Measurements from ENCODE around the gene RAB11B.
"Not testable (repeated sequence)": the region's sequence is repeated elsewhere in the genome, so short reads cannot be mapped to it uniquely, and the experiment has no call there.

Gene RAB11B

DNA sequence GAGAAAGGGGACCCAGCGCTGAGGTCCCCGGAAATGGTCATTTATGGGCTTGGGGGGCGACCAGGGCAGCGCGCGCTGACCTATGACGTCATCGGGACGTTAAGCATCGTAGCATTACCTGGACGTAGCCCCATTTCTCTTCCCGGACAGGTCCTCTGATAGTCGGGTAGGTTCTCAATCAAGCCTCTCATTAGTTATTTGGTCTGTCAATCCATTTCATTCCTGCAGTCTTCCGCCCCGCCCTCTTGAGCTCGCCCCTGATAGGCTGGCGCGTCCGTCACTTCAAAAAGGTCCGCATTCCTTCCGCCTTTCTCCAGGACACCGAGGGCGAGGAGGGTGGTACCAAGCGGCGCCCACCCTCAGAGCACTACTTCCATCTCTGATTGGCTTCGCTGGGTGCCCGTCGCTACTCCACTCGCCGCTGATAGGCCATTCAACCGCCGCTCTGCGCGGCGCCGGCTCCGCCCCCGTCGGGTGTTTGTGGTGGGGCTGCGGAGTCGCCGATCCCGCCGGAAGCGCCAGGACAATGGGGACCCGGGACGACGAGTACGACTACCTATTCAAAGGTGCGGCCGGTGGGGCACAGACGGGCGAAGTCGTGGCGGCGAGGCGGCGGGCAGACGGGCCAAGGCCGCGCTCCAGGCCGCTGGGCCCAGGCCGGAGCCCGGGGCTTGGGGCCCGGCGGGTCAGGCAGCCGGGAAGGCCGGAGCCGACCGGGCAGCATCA, at the start of gene RAB11B:
Gene RAB11B, plus strand, starts transcription at position 470 of the 726 bp plus-strand sequence. Its CDS starts 57 bp downstream, at position 527.
- peak; percentile 99 for DNase-seq (ENCODE audit: low spot score)

GRCh38 chr19:8341504-8341903, 48.7 kb upstream of the RAB11B start:
- DNase-seq (ENCODE audit: low spot score), result not testable (repeated sequence)

- no peak for DNase-seq (ENCODE audit: low spot score)
Measured at GRCh38 chr19:8342316-8342683, 47.9 kb upstream of the RAB11B start.

- peak; percentile 95 for DNase-seq (ENCODE audit: low spot score)
Measured at GRCh38 chr19:8342684-8343482, 47.3 kb upstream of the RAB11B start, which contains the start of gene KANK3. KANK3 (minus strand) TSS chr19:8343262; CDS start chr19:8337828, 5,434 bp downstream.

- no peak for DNase-seq (ENCODE audit: low spot score)
Measured at GRCh38 chr19:8343483-8343844, 46.7 kb upstream of the RAB11B start.

- DNase-seq (ENCODE audit: low spot score), result not testable (repeated sequence)
Measured at GRCh38 chr19:8349629-8350372, 40.4 kb upstream of the RAB11B start.

GRCh38 chr19:8352134-8352827, 37.9 kb upstream of the RAB11B start:
- DNase-seq (ENCODE audit: low spot score), result no peak

DNA sequence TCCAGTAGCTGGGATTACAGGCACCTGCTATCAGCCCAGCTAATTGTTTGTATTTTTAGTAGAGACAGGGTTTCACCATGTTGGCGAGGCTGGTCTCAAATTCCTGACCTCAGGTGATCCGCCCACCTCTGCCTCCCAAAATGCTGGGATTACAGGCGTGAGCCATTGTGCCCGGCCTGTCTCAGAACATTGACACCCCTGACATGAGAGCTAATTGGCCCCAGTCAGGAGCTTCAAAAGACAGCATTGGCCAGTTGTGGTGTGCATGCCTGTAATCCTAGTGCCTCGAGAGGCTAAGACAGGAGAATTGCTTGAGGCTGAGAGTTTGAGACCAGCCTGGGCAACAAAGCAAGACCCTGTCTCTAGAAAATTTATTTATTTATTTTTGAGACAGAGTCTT, 37.3 kb upstream of the RAB11B start:
- not testable (repeated sequence) for DNase-seq (ENCODE audit: low spot score)

DNA sequence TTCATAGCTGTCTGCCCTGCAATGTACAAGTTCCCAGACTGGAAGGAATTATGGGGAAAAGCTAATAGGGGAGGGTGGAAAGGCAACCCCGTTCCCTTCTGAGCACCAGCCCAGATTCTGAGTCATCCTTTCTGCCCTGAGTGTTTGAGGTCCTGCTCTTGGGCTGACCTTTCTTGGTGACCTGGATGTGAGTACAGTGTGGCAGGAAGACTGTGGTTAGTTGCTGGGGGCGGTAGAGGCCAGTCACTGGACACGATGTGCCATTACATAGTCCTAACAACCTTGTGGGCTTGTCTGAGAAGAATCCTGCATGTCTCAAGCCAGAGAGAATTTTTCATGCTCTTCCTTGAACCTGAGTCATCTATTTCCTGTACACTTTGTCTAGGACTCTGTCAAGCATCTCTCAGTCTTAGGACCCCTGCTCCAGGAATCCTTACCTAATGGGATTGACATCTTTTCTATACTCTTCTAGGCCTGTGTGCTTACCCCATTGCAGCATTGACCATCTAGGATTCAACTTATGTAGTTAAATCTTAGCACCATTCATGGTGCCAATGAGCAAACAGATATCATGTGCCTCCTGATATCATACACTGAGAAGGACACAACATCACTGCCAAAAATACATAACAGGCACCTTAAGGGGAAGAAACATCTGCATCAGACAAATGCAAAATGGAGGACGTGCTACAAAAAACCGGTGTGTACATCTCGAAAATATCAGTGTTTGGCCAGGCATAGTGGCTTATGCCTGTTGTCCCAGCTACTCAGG, 34.3 kb upstream of the RAB11B start:
- no peak for DNase-seq (ENCODE audit: low spot score)

DNA sequence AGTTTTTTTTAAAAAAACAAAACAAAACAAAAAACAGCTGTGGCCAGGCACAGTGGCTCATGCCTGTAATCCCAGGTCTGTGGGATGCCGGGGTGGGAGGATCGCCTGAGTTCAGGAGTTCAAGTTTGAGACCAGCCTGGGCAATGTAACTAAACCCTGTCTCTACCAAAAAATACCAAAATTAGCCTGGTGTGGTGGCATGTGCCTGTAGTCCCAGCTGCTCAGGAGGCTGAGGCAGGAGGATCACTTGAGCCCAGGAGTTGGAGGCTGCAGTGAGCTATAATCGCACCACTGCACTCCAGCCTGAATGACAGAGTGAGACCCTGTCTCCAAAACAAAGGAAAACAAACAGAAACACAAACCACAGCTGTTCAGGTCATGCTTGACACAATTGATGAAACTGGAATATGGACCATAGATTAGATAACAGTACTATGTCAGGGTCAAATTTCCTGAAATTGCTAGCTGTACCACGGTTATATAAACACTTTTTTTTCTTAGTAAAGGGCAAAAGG, 33.1 kb upstream of the RAB11B start:
- no peak for DNase-seq (ENCODE audit: low spot score)

DNA sequence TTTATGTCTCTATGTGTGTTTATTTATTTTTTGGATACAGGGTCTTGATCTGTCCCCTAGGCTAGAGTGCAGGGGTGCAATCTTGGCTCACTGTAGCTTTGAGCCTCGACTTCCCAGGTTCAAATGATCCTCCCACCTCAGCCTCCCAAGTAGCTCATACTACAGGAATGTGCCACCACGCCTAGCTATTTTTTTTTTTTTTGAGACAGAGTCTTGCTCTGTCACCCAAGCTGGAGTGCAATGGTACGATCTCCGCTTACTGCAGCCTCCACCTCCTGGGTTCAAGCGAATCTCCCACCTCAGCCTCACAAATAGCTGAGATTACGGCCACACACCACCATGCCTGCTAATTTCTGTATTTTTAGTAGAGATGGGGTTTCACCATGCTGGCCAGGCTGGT, 31.2 kb upstream of the RAB11B start:
- DNase-seq (ENCODE audit: low spot score), result no peak

DNA sequence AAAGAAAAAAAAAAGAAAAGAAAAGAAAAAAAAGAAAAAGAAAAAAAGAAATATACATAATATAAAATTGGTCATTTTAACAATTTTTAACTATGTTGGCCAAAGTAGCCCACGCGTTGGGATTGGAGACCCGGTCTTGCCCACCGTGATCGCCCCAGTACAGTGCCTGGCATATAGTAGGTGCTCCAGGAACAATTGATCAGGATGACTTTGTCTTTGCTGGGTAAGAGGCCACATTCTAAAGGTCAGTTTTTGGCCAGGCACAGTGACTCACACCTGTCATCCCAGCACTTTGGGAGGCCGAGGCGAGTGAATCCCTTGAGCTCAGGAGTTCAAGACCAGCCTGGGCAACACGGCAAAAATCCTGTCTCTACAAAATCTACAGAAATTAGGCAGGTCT, 30.0 kb upstream of the RAB11B start:
- no peak for DNase-seq (ENCODE audit: low spot score)

DNA sequence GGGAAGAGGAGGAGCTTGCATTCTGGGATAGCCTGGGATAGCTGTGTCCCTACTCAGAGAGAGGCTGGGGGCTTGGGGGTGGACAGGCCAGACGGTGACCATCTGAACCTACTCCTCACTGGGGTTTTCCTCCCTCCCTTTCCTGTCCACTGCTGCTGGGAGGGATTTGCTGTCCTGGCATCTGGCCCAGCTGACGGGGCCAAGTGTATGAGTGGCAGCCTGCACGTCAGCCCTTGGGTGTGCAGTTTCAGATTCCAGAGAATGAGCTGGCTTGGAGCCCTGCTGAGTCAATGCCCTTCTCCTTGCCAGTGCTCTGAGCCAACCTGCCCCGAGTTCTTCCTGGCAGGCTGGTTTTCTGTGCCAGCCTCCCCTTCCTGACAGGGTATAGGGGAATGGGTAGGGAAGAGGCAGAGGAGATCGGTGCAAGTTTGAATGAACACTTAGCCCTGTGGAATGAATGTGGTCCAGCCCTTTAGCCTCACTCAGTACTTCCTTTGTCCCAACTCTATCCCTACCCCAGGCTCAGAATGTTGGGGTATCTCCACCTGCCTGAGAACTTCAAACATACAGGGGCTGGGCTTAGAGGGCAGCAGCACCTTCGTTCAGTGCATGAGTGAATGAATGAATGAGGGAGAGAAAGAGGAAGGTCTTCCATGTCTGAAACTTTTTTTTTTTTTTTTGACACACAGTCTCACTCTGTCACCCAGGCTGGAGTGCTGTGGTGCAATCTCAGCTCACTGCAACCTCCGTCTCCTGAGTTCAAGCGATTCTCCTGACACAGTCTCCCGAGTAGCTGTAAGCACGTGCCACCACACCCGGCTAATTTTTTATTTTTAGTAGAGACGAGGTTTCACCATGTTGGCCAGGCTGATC, 28.0 kb upstream of the RAB11B start:
- no peak for DNase-seq (ENCODE audit: low spot score)

GRCh38 chr19:8363803-8364771, 26.1 kb upstream of the RAB11B start, which contains the start of gene ANGPTL4:
ANGPTL4 (plus strand) TSS chr19:8364155; CDS start chr19:8364322, 167 bp downstream.
- DNase-seq (ENCODE audit: low spot score), result peak; percentile 35

GRCh38 chr19:8366121-8366581, 24.0 kb upstream of the RAB11B start:
- no peak for DNase-seq (ENCODE audit: low spot score)

GRCh38 chr19:8366961-8367326, 23.2 kb upstream of the RAB11B start:
- DNase-seq (ENCODE audit: low spot score), result no peak

DNA sequence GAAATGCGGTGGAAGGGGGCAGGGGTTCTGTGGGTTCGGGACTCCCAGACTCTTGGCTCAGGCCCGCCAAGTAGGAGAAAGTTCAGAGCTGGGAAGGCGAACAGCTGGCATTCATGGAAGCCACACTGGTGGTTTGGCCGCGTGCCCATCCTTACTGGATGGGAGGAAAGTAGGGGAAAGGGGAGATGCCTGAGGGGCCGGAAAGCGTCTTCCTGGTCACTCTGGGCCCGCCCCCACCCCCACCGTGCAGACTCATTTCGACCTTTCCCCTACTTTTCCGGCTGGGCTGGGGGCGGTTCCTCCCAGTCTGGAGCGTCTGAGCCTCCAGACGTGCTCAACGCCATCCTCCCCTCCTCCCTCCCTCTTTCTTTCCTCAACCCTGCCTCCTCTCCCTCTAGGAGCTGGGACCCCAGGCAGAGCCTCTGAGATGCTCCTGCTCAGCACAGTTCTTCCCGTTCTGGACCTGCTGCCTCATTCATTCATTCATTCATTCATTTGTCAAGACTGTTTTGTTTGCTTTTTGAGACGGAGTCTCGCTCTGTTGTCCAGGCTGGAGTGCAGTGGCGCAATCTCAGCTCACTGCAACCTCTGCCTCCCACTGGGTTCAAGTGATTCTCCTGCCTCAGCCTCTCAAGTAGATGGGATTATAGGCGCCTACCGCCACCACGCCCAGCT, 22.7 kb upstream of the RAB11B start:
- DNase-seq (ENCODE audit: low spot score), result no peak

Measured in CD4-positive, alpha-beta T cell treated with Interleukin-6 at 100 ng/mL for 8 hours (primary cell).